ENCODE measurements around the gene SHD.
"Not testable (repeated sequence)": the region's sequence is repeated elsewhere in the genome, so short reads cannot be mapped to it uniquely, and the experiment has no call there.

- TF ChIP-seq CTCF (IDR thresholded peaks at IDR 0.05 in 2 of 3, conservative IDR thresholded peaks at IDR 0.05 in 1 of 3; ENCODE audit: borderline replicate concordance in 1 of 3, insufficient read depth in 1 of 3, low read depth in 2 of 3, low read length in 2 of 3); SP1 (IDR thresholded peaks at IDR 0.05; ENCODE audit: low read depth); POLR2AphosphoS5 (IDR thresholded peaks at IDR 0.05; ENCODE audit: low read depth, low read length); ATF3 (IDR thresholded peaks at IDR 0.05): not testable (repeated sequence)
Observed at GRCh38 chr19:4230237-4230636, 48.8 kb upstream of the SHD start.

Data from HCT116 (cell line).